HG02678 (cell line): ENCODE results near the gene CTNNA3.

ENCODE experiments used
- ATAC-seq: cut with Tn5 transposase; IDR thresholded peaks from one replicate; pipeline ENCODE4 v1.9.1; 2021; ENCODE audit warnings: mild to moderate bottlenecking, moderate library complexity; ENCODE audit not compliant: unreplicated experiment

CTNNA3 gene

GRCh38 chr10:66783316-66783715, 912.7 kb downstream of the CTNNA3 start:
- ATAC-seq: no peak

GRCh38 chr10:66782776-66783175, 913.2 kb downstream of the CTNNA3 start:
- no peak for ATAC-seq

- ATAC-seq: no peak
Observed at GRCh38 chr10:66782144-66782543, 913.9 kb downstream of the CTNNA3 start.

- no peak for ATAC-seq
Observed at GRCh38 chr10:66780796-66781195, 915.2 kb downstream of the CTNNA3 start.

GRCh38 chr10:66778351-66778750, 917.6 kb downstream of the CTNNA3 start:
- no peak for ATAC-seq

GRCh38 chr10:66777665-66778064, 918.3 kb downstream of the CTNNA3 start:
- ATAC-seq: no peak

GRCh38 chr10:66773472-66773817, 922.5 kb downstream of the CTNNA3 start:
- no peak for ATAC-seq

GRCh38 chr10:66772548-66773471, 923.2 kb downstream of the CTNNA3 start:
- ATAC-seq: no peak

- ATAC-seq: no peak
Observed at GRCh38 chr10:66767707-66768106, 928.3 kb downstream of the CTNNA3 start.

- ATAC-seq: no peak
Observed at GRCh38 chr10:66762218-66762729, 933.7 kb downstream of the CTNNA3 start.

- ATAC-seq: no peak
Observed at GRCh38 chr10:66760941-66761340, 935.1 kb downstream of the CTNNA3 start.

- ATAC-seq: no peak
Observed at GRCh38 chr10:66755474-66755873, 940.5 kb downstream of the CTNNA3 start.

- ATAC-seq: no peak
Observed at GRCh38 chr10:66752714-66753113, 943.3 kb downstream of the CTNNA3 start.

- ATAC-seq: no peak
Observed at GRCh38 chr10:66748217-66748616, 947.8 kb downstream of the CTNNA3 start.

- no peak for ATAC-seq
Observed at GRCh38 chr10:66747451-66747850, 948.5 kb downstream of the CTNNA3 start.

GRCh38 chr10:66746711-66747110, 949.3 kb downstream of the CTNNA3 start:
- no peak for ATAC-seq

GRCh38 chr10:66746246-66746645, 949.7 kb downstream of the CTNNA3 start:
- ATAC-seq: no peak

GRCh38 chr10:66744915-66745314, 951.1 kb downstream of the CTNNA3 start:
- no peak for ATAC-seq

GRCh38 chr10:66737241-66737640, 958.8 kb downstream of the CTNNA3 start:
- ATAC-seq: no peak

- ATAC-seq: no peak
Observed at GRCh38 chr10:66723608-66724400, 972.2 kb downstream of the CTNNA3 start.

GRCh38 chr10:66719483-66719882, 976.5 kb downstream of the CTNNA3 start:
- no peak for ATAC-seq
